ENCODE measurements around the gene MITD1.
"Not testable (repeated sequence)": the region's sequence is repeated elsewhere in the genome, so short reads cannot be mapped to it uniquely, and the experiment has no call there.

MITD1 gene

GRCh38 chr2:99198103-99198841 lies 17.4 kb upstream of the MITD1 start:
- H3K4me1 ChIP-seq (ENCODE audit: control extremely low read depth in 1 of 4, control insufficient read depth in 4 of 4, insufficient read depth in 4 of 4, low read length in 3 of 4) = no peaks in the 10 kb centered on the region
- ChIA-PET CTCF (interaction anchor here (0.6 to 1.0 kb wide), 2 partner anchors 17 to 541 kb away, joined by 3 read pairs; no protein-coding TSS in a partner anchor), POLR2A (no interaction called here)
- H3K4me3 ChIP-seq (ENCODE audit: control insufficient read depth in 1 of 7, extremely low read depth in 1 of 7, insufficient read depth in 4 of 7, low read depth in 2 of 7, low read length in 6 of 7) = no peak overlapping the region
- no peaks in the 10 kb centered on the region for H3K27me3 ChIP-seq (replicated peaks in 2 of 5; ENCODE audit: control insufficient read depth in 4 of 5, insufficient read depth in 5 of 5, low read length in 4 of 5)
- no peaks in the 10 kb centered on the region for H3K9me3 ChIP-seq (ENCODE audit: control extremely low read depth in 1 of 5, control insufficient read depth in 4 of 5, insufficient read depth in 2 of 5, low read depth in 1 of 5, low read length in 4 of 5)
- WGBS (ENCODE audit: insufficient coverage) = 92% methylated on average over 5 of the region's 6 CpGs
- DNase-seq = no peak
- H3K27ac ChIP-seq (ENCODE audit: insufficient read depth in 1 of 2, low read depth in 1 of 2, low read length in 2 of 2, poor library complexity in 1 of 2, severe bottlenecking in 2 of 2) = no peak overlapping the region
- peaks cover 6 to 34% (median 21%) of the 10 kb centered on the region in 4 experiments for H3K36me3 ChIP-seq (ENCODE audit: control insufficient read depth in 4 of 4, insufficient read depth in 4 of 4, low read length in 3 of 4)

GRCh38 chr2:99192364-99192763 lies 11.5 kb upstream of the MITD1 start:
- H3K27me3 ChIP-seq (replicated peaks in 2 of 5; ENCODE audit: control insufficient read depth in 4 of 5, insufficient read depth in 5 of 5, low read length in 4 of 5); CTCF ChIA-PET; H3K4me3 ChIP-seq (ENCODE audit: control insufficient read depth in 1 of 7, extremely low read depth in 1 of 7, insufficient read depth in 4 of 7, low read depth in 2 of 7, low read length in 6 of 7); H3K27ac ChIP-seq (ENCODE audit: insufficient read depth in 1 of 2, low read depth in 1 of 2, low read length in 2 of 2, poor library complexity in 1 of 2, severe bottlenecking in 2 of 2); H3K4me1 ChIP-seq (ENCODE audit: control extremely low read depth in 1 of 4, control insufficient read depth in 4 of 4, insufficient read depth in 4 of 4, low read length in 3 of 4); H3K9me3 ChIP-seq (ENCODE audit: control extremely low read depth in 1 of 5, control insufficient read depth in 4 of 5, insufficient read depth in 2 of 5, low read depth in 1 of 5, low read length in 4 of 5); DNase-seq; POLR2A ChIA-PET: not testable (repeated sequence)
- WGBS (ENCODE audit: insufficient coverage) = 100% methylated on average over 1 of the region's 4 CpGs
- peaks cover 11 to 50% (median 31%) of the 10 kb centered on the region in 4 experiments for H3K36me3 ChIP-seq (ENCODE audit: control insufficient read depth in 4 of 4, insufficient read depth in 4 of 4, low read length in 3 of 4)

- H3K27ac ChIP-seq (ENCODE audit: insufficient read depth in 1 of 2, low read depth in 1 of 2, low read length in 2 of 2, poor library complexity in 1 of 2, severe bottlenecking in 2 of 2) = no peak overlapping the region
- POLR2A ChIA-PET = no interaction called here
Measured at GRCh38 chr2:99190548-99190947, 9.7 kb upstream of the MITD1 start.

GRCh38 chr2:99188357-99188756 lies 7.5 kb upstream of the MITD1 start:
- no peak for DNase-seq
- no CpG with 5 or more reads among the region's 3 CpGs for WGBS (ENCODE audit: insufficient coverage)
- Histone ChIP-seq H3K9me3 (ENCODE audit: control extremely low read depth in 1 of 5, control insufficient read depth in 4 of 5, insufficient read depth in 2 of 5, low read depth in 1 of 5, low read length in 4 of 5) (no peaks in the 10 kb centered on the region), H3K36me3 (ENCODE audit: control insufficient read depth in 4 of 4, insufficient read depth in 4 of 4, low read length in 3 of 4) (peaks cover 10 to 35% (median 20%) of the 10 kb centered on the region in 4 experiments), H3K4me3 (ENCODE audit: control insufficient read depth in 1 of 7, extremely low read depth in 1 of 7, insufficient read depth in 4 of 7, low read depth in 2 of 7, low read length in 6 of 7) (no peak overlapping the region), H3K27ac (ENCODE audit: insufficient read depth in 1 of 2, low read depth in 1 of 2, low read length in 2 of 2, poor library complexity in 1 of 2, severe bottlenecking in 2 of 2) (no peak overlapping the region), H3K4me1 (ENCODE audit: control extremely low read depth in 1 of 4, control insufficient read depth in 4 of 4, insufficient read depth in 4 of 4, low read length in 3 of 4) (no peaks in the 10 kb centered on the region), H3K27me3 (replicated peaks in 2 of 5; ENCODE audit: control insufficient read depth in 4 of 5, insufficient read depth in 5 of 5, low read length in 4 of 5) (no peaks in the 10 kb centered on the region)
- ChIA-PET CTCF (no interaction called here), POLR2A (no interaction called here)

More at GRCh38 chr2:99190548-99190947, 9.7 kb upstream of the MITD1 start:
- Histone ChIP-seq H3K27me3 (replicated peaks in 2 of 5; ENCODE audit: control insufficient read depth in 4 of 5, insufficient read depth in 5 of 5, low read length in 4 of 5) (no peaks in the 10 kb centered on the region), H3K4me3 (ENCODE audit: control insufficient read depth in 1 of 7, extremely low read depth in 1 of 7, insufficient read depth in 4 of 7, low read depth in 2 of 7, low read length in 6 of 7) (no peak overlapping the region), H3K36me3 (ENCODE audit: control insufficient read depth in 4 of 4, insufficient read depth in 4 of 4, low read length in 3 of 4) (peaks cover 14 to 42% (median 27%) of the 10 kb centered on the region in 4 experiments), H3K9me3 (ENCODE audit: control extremely low read depth in 1 of 5, control insufficient read depth in 4 of 5, insufficient read depth in 2 of 5, low read depth in 1 of 5, low read length in 4 of 5) (no peaks in the 10 kb centered on the region), H3K4me1 (ENCODE audit: control extremely low read depth in 1 of 4, control insufficient read depth in 4 of 4, insufficient read depth in 4 of 4, low read length in 3 of 4) (no peaks in the 10 kb centered on the region)
- CTCF ChIA-PET = no interaction called here
- WGBS (ENCODE audit: insufficient coverage) = no CpG with 5 or more reads among the region's 1 CpG
- no peak for DNase-seq

GRCh38 chr2:99187011-99187410 lies 6.2 kb upstream of the MITD1 start:
- Histone ChIP-seq H3K27ac (ENCODE audit: insufficient read depth in 1 of 2, low read depth in 1 of 2, low read length in 2 of 2, poor library complexity in 1 of 2, severe bottlenecking in 2 of 2) (no peak overlapping the region), H3K27me3 (replicated peaks in 2 of 5; ENCODE audit: control insufficient read depth in 4 of 5, insufficient read depth in 5 of 5, low read length in 4 of 5) (no peaks in the 10 kb centered on the region), H3K4me1 (ENCODE audit: control extremely low read depth in 1 of 4, control insufficient read depth in 4 of 4, insufficient read depth in 4 of 4, low read length in 3 of 4) (peaks cover 0 to 2% (median under 1%) of the 10 kb centered on the region in 4 experiments), H3K36me3 (ENCODE audit: control insufficient read depth in 4 of 4, insufficient read depth in 4 of 4, low read length in 3 of 4) (peaks cover 10 to 31% (median 16%) of the 10 kb centered on the region in 4 experiments), H3K4me3 (ENCODE audit: control insufficient read depth in 1 of 7, extremely low read depth in 1 of 7, insufficient read depth in 4 of 7, low read depth in 2 of 7, low read length in 6 of 7) (no peak overlapping the region), H3K9me3 (ENCODE audit: control extremely low read depth in 1 of 5, control insufficient read depth in 4 of 5, insufficient read depth in 2 of 5, low read depth in 1 of 5, low read length in 4 of 5) (no peaks in the 10 kb centered on the region)
- ChIA-PET CTCF (no interaction called here), POLR2A (no interaction called here)
- DNase-seq = no peak

- Histone ChIP-seq H3K9me3 (ENCODE audit: control extremely low read depth in 1 of 5, control insufficient read depth in 4 of 5, insufficient read depth in 2 of 5, low read depth in 1 of 5, low read length in 4 of 5) (no peaks in the 10 kb centered on the region), H3K27me3 (replicated peaks in 2 of 5; ENCODE audit: control insufficient read depth in 4 of 5, insufficient read depth in 5 of 5, low read length in 4 of 5) (no peaks in the 10 kb centered on the region), H3K27ac (ENCODE audit: insufficient read depth in 1 of 2, low read depth in 1 of 2, low read length in 2 of 2, poor library complexity in 1 of 2, severe bottlenecking in 2 of 2) (no peak overlapping the region), H3K4me1 (ENCODE audit: control extremely low read depth in 1 of 4, control insufficient read depth in 4 of 4, insufficient read depth in 4 of 4, low read length in 3 of 4) (peaks cover 8 to 16% (median 12%) of the 10 kb centered on the region in 4 experiments), H3K4me3 (ENCODE audit: control insufficient read depth in 1 of 7, extremely low read depth in 1 of 7, insufficient read depth in 4 of 7, low read depth in 2 of 7, low read length in 6 of 7) (no peak overlapping the region), H3K36me3 (ENCODE audit: control insufficient read depth in 4 of 4, insufficient read depth in 4 of 4, low read length in 3 of 4) (peaks cover 6 to 20% (median 9%) of the 10 kb centered on the region in 4 experiments)
- CTCF ChIA-PET = no interaction called here
- WGBS (ENCODE audit: insufficient coverage) = 80% methylated on average over 2 of the region's 6 CpGs
- no peak for DNase-seq
- POLR2A ChIA-PET = no interaction called here
Measured at GRCh38 chr2:99184811-99185210, 4.0 kb upstream of the MITD1 start.

GRCh38 chr2:99183025-99183424 lies 2.2 kb upstream of the MITD1 start:
- no peak for DNase-seq
- H3K27me3 ChIP-seq (replicated peaks in 2 of 5; ENCODE audit: control insufficient read depth in 4 of 5, insufficient read depth in 5 of 5, low read length in 4 of 5) = no peaks in the 10 kb centered on the region
- ChIA-PET POLR2A (no interaction called here), CTCF (no interaction called here)
- H3K4me1 ChIP-seq (ENCODE audit: control extremely low read depth in 1 of 4, control insufficient read depth in 4 of 4, insufficient read depth in 4 of 4, low read length in 3 of 4) = peaks cover 10 to 23% (median 16%) of the 10 kb centered on the region in 4 experiments
- 100% methylated on average over 1 of the region's 3 CpGs for WGBS (ENCODE audit: insufficient coverage)
- H3K4me3 ChIP-seq (ENCODE audit: control insufficient read depth in 1 of 7, extremely low read depth in 1 of 7, insufficient read depth in 4 of 7, low read depth in 2 of 7, low read length in 6 of 7) = no peak overlapping the region
- peaks cover 3 to 10% (median 5%) of the 10 kb centered on the region in 4 experiments for H3K36me3 ChIP-seq (ENCODE audit: control insufficient read depth in 4 of 4, insufficient read depth in 4 of 4, low read length in 3 of 4)
- no peak overlapping the region for H3K27ac ChIP-seq (ENCODE audit: insufficient read depth in 1 of 2, low read depth in 1 of 2, low read length in 2 of 2, poor library complexity in 1 of 2, severe bottlenecking in 2 of 2)
- H3K9me3 ChIP-seq (ENCODE audit: control extremely low read depth in 1 of 5, control insufficient read depth in 4 of 5, insufficient read depth in 2 of 5, low read depth in 1 of 5, low read length in 4 of 5) = no peaks in the 10 kb centered on the region

Measured in common myeloid progenitor, CD34-positive (primary cell).